HG02610 (cell line): Measurements from ENCODE around the gene IFNA7.
"Not testable (repeated sequence)": the region's sequence is repeated elsewhere in the genome, so short reads cannot be mapped to it uniquely, and the experiment has no call there.

Experiments
- ATAC-seq: cut with Tn5 transposase; IDR thresholded peaks from one replicate; pipeline ENCODE4 v1.9.1; 2021; ENCODE audit warnings: mild to moderate bottlenecking, moderate library complexity; ENCODE audit not compliant: unreplicated experiment

Gene IFNA7

GRCh38 chr9:21182810-21183736 is 18.9 kb downstream of the IFNA7 start:
- peak; percentile 96 for ATAC-seq

DNA sequence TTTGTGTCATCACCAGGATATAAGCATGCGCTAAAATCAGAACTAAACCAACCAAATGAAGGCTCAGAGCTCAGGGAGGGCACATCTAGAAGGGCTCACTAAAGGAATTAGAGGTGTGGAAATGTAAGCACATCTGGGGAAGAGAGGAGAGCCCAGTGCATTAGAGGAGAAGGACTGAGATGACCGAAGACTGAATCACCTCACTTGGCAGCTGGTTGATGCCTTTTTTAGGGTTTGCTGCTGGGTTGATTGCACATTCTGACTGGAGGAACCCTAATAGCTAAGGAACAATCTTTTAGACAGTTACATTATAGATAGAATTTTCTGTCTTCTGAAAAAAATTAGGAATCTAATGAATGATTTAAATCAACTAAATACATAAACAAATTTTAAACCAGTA is 27.3 kb downstream of the IFNA7 start:
- no peak for ATAC-seq

DNA sequence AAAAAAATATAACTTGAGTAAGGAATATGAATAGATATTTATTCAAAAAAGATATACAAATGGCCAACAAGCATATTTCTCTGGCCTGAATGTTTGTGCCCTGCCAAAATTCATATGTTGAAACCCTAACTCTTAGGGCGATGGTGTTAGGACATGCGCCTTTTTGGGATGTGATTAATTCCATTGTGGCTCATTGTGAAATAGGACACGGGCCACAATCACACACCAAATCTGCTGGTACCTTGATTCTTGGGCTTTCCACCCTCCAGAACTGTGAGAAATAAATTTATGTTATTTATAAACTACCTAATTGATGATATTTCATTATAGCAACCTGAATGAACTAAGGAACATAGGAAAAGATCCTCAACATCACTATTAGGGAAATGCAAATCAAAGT is 29.8 kb downstream of the IFNA7 start:
- no peak for ATAC-seq

GRCh38 chr9:21171351-21171750 is 30.7 kb downstream of the IFNA7 start:
- ATAC-seq, result no peak

DNA sequence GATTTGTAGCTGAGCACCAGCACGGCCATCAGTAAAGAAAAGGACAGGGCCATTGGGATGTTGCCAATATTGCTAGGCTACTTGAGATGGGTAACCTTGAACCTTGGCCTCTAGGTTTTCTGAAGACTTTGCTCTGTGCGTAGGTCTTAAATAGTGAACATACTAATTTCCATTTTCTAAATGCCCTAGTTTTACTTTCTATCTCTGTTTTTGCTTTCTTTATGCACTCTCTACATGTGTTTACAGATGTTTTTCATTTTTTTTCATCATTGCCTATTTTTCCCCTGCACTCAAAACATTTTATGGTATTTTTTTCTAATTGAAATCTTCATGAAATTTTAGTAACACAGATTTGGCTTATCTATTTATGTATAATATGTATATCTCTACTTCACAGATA is 35.4 kb downstream of the IFNA7 start, which contains the start of gene IFNA21:
Gene IFNA21, minus strand, starts transcription at position 101 of the 400 bp plus-strand sequence. Its CDS starts 48 bp downstream, at position 53.
- ATAC-seq, result not testable (repeated sequence)

DNA sequence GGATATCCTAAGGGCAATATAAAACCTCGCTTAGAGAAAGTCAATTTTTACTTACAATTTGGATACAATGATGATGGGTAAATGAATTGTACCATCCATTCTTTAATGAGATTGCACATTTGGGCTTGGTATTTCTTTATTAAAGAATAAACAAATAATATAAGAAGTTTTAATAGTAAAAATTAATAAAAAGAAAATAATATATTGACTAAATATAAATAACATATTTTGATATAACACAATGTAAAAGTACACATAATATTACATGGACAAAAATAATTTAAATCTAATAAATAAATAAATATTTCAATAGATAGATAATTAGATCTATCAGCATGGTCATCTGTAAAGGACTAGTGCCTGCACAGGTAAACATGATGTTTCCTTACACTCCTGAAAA is 36.5 kb downstream of the IFNA7 start:
- ATAC-seq, result no peak

DNA sequence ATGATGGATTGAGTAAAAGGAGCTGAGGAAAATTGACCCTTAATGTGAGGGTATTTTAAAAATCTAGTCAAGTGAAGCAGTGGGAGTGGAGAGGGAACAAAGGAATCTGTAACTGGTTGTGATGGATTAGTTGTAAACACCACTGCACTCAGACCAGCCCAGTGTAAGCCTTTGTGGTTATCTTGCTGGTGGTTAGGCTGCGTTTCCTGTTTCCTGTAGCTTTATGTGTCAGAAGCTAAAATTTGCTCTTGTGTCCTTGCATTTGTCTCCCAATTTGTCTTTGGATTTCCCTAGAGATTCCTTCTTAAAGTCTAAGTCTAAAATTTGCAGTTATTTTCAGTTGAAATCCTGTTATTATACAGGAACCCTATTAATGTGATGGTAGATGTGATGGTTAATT is 41.8 kb downstream of the IFNA7 start:
- peak; percentile 90 for ATAC-seq

- ATAC-seq, result no peak
Measured at GRCh38 chr9:21155501-21155900, 46.5 kb downstream of the IFNA7 start.

- ATAC-seq, result peak; percentile 89
Measured at GRCh38 chr9:21154018-21154608, 47.9 kb downstream of the IFNA7 start.

DNA sequence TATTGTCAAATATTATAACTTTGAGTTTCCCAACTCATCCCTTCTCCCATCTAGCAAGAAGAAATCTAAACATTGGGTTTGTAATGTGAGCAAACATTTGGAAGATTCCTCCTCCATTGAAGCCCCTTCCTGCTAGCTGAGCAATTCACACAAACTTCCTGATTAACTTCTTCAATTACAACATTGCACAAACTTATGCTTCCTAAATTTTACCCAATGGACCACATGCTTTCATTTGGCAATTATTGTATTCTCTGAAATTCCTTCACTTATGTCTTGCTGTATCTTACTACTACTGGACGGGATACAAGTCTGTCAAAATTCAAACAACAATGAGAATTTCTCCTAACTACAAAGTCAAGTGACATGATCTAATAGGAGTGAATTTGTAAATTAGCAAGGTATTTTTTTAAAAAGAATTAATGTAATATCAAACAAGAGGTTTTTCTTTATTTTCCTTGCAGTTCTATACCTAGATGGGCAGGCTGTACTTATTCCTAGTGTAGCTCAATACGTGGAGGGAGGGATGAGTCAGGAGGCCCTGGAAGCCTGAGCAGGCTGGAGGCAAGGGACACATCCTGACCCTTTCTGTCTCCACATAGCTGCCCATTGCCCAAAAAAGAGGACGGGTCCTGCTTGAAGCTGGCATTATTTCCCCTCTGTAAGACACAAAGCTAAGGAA is 48.5 kb downstream of the IFNA7 start:
- peak; percentile 13 for ATAC-seq
